Ishikawa (cell line): ENCODE data around the gene CRELD1.

Experiments used
- CEBPB ChIP-seq: IDR thresholded peaks from 2 replicates; pipeline ENCODE4 v1.6.1; 2012
- CREB1 ChIP-seq: IDR thresholded peaks from 2 replicates; pipeline ENCODE4 v1.6.1; 2012; ENCODE audit warnings: low read depth
- EGR1 ChIP-seq: IDR thresholded peaks from 2 replicates; pipeline ENCODE4 v1.6.1; 2012
- EP300 ChIP-seq: IDR thresholded peaks from 2 replicates; pipeline ENCODE4 v1.6.1; 2012; ENCODE audit warnings: borderline replicate concordance
- FOXM1 ChIP-seq: IDR thresholded peaks from 2 replicates; pipeline ENCODE4 v1.6.1; 2012; ENCODE audit warnings: low read depth, borderline replicate concordance
- NFIC ChIP-seq: IDR thresholded peaks from 2 replicates; pipeline ENCODE4 v1.6.1; 2012
- RAD21 ChIP-seq: IDR thresholded peaks from 2 replicates; pipeline ENCODE4 v1.6.1; 2012; ENCODE audit warnings: low read depth
- TAF1 ChIP-seq: IDR thresholded peaks from 2 replicates; pipeline ENCODE4 v1.6.1; 2012; ENCODE audit warnings: low read depth, mild to moderate bottlenecking
- TCF12 ChIP-seq: IDR thresholded peaks from 2 replicates; pipeline ENCODE4 v1.6.1; 2012; ENCODE audit warnings: low read depth
- TEAD4 ChIP-seq: IDR thresholded peaks from 2 replicates; pipeline ENCODE4 v1.6.1; 2012
- YY1 ChIP-seq: IDR thresholded peaks from 2 replicates; pipeline ENCODE4 v1.6.1; 2012; ENCODE audit warnings: low read depth
- ZBTB7A ChIP-seq: IDR thresholded peaks from 2 replicates; pipeline ENCODE4 v1.6.1; 2012; ENCODE audit warnings: low read depth
- TF ChIP-seq, protein P1 (sequence below): IDR thresholded peaks from 2 replicates; pipeline ENCODE4 v1.6.1; 2012
- TF ChIP-seq, protein P2 (sequence below): IDR thresholded peaks from 2 replicates; pipeline ENCODE4 v1.6.1; 2012; ENCODE audit warnings: low read depth, mild to moderate bottlenecking
- TF ChIP-seq, protein P3 (sequence below): IDR thresholded peaks from 2 replicates; pipeline ENCODE4 v1.6.1; 2012

CRELD1 gene

GRCh38 chr3:9940746-9941145 lies 7.1 kb downstream of the CRELD1 start:
- TF ChIP-seq RAD21 (no peak), EP300 (no peak), CREB1 (no peak), TAF1 (no peak)
- TF ChIP-seq, protein P1, sequence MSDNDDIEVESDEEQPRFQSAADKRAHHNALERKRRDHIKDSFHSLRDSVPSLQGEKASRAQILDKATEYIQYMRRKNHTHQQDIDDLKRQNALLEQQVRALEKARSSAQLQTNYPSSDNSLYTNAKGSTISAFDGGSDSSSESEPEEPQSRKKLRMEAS: no peak
- TF ChIP-seq, protein P2, sequence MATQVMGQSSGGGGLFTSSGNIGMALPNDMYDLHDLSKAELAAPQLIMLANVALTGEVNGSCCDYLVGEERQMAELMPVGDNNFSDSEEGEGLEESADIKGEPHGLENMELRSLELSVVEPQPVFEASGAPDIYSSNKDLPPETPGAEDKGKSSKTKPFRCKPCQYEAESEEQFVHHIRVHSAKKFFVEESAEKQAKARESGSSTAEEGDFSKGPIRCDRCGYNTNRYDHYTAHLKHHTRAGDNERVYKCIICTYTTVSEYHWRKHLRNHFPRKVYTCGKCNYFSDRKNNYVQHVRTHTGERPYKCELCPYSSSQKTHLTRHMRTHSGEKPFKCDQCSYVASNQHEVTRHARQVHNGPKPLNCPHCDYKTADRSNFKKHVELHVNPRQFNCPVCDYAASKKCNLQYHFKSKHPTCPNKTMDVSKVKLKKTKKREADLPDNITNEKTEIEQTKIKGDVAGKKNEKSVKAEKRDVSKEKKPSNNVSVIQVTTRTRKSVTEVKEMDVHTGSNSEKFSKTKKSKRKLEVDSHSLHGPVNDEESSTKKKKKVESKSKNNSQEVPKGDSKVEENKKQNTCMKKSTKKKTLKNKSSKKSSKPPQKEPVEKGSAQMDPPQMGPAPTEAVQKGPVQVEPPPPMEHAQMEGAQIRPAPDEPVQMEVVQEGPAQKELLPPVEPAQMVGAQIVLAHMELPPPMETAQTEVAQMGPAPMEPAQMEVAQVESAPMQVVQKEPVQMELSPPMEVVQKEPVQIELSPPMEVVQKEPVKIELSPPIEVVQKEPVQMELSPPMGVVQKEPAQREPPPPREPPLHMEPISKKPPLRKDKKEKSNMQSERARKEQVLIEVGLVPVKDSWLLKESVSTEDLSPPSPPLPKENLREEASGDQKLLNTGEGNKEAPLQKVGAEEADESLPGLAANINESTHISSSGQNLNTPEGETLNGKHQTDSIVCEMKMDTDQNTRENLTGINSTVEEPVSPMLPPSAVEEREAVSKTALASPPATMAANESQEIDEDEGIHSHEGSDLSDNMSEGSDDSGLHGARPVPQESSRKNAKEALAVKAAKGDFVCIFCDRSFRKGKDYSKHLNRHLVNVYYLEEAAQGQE: no peak
- TF ChIP-seq, protein P3, sequence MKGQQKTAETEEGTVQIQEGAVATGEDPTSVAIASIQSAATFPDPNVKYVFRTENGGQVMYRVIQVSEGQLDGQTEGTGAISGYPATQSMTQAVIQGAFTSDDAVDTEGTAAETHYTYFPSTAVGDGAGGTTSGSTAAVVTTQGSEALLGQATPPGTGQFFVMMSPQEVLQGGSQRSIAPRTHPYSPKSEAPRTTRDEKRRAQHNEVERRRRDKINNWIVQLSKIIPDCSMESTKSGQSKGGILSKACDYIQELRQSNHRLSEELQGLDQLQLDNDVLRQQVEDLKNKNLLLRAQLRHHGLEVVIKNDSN: no peak

GRCh38 chr3:9942164-9942563 lies 8.5 kb downstream of the CRELD1 start:
- TF ChIP-seq CEBPB: no peak

- TF ChIP-seq NFIC (no peak), RAD21 (no peak)
Observed at GRCh38 chr3:9942934-9943690, 9.5 kb downstream of the CRELD1 start.

GRCh38 chr3:9944271-9944670 lies 10.6 kb downstream of the CRELD1 start:
- TF ChIP-seq EP300: no peak
- TF ChIP-seq, protein P3: no peak
- TF ChIP-seq CREB1: no peak
- no peak for TF ChIP-seq EGR1
- TF ChIP-seq FOXM1: no peak
- TF ChIP-seq, protein P1: no peak
- TF ChIP-seq TEAD4: no peak
- no peak for TF ChIP-seq YY1
- no peak for TF ChIP-seq ZBTB7A
- no peak for TF ChIP-seq NFIC
- no peak for TF ChIP-seq CEBPB
- TF ChIP-seq, protein P2: no peak
- no peak for TF ChIP-seq RAD21
- no peak for TF ChIP-seq TAF1
- no peak for TF ChIP-seq TCF12

GRCh38 chr3:9945358-9945757 lies 11.7 kb downstream of the CRELD1 start:
- TF ChIP-seq TEAD4 (no peak), ZBTB7A (no peak), TCF12 (no peak)

GRCh38 chr3:9946112-9947024 lies 12.7 kb downstream of the CRELD1 start:
- TF ChIP-seq FOXM1 (no peak), ZBTB7A (no peak), CEBPB (no peak), RAD21 (peak; percentile 71; the same call in 1 of the 2 replicates), EP300 (peak; percentile 32; the same call in 1 of the 2 replicates), TCF12 (no peak), TAF1 (peak; percentile 43), EGR1 (peak; percentile 12; the same call in 1 of the 2 replicates), CREB1 (no peak), NFIC (no peak), YY1 (peak; percentile 75; the same call in 1 of the 2 replicates), TEAD4 (no peak)
- TF ChIP-seq, protein P1: peak; percentile 83
- TF ChIP-seq, protein P2: no peak
- TF ChIP-seq, protein P3: no peak
